LHCN-M2 (cell line): ENCODE results near the gene SEMA5A. TPM values are rescaled to one million over a fixed set of nuclear protein-coding genes. Genes with fewer than 3 reads are reported as not detected.

Experiments used
- DNase-seq: peaks from one replicate; pipeline ENCODE4 v3.0.0-alpha.2; 2012; ENCODE audit warnings: low read depth
- total RNA-seq: library from RNA; depleted of rRNA; stranded (reverse); fragments of >200 nt; gene quantifications from 2 replicates; pipeline ENCODE4 v1.2.3, GENCODE V29; 2014

The SEMA5A gene
- total RNA-seq, 1 experiment from 2014 or later, result 11.4 TPM

GRCh38 chr5:9278921-9279603 is 266.8 kb downstream of the SEMA5A start:
- DNase-seq, result no peak

- no peak for DNase-seq
Observed at GRCh38 chr5:9269014-9269413, 276.9 kb downstream of the SEMA5A start.

GRCh38 chr5:9268226-9268625 is 277.6 kb downstream of the SEMA5A start:
- DNase-seq, result no peak

- DNase-seq, result peak; percentile 95
Observed at GRCh38 chr5:9265441-9266287, 280.2 kb downstream of the SEMA5A start.

GRCh38 chr5:9264301-9264700 is 281.6 kb downstream of the SEMA5A start:
- no peak for DNase-seq

GRCh38 chr5:9263656-9264055 is 282.2 kb downstream of the SEMA5A start:
- DNase-seq, result no peak

- peak; percentile 44 for DNase-seq
Observed at GRCh38 chr5:9251379-9251980, 294.4 kb downstream of the SEMA5A start.

- DNase-seq, result peak; percentile 22
Observed at GRCh38 chr5:9249231-9249630, 296.6 kb downstream of the SEMA5A start.

- no peak for DNase-seq
Observed at GRCh38 chr5:9245071-9245470, 300.8 kb downstream of the SEMA5A start.

GRCh38 chr5:9244417-9244816 is 301.5 kb downstream of the SEMA5A start:
- no peak for DNase-seq

GRCh38 chr5:9241479-9242305 is 304.2 kb downstream of the SEMA5A start:
- no peak for DNase-seq

GRCh38 chr5:9240431-9240830 is 305.4 kb downstream of the SEMA5A start:
- DNase-seq, result no peak

- DNase-seq, result no peak
Observed at GRCh38 chr5:9239626-9240025, 306.2 kb downstream of the SEMA5A start.

- peak; percentile 18 for DNase-seq
Observed at GRCh38 chr5:9239071-9239470, 306.8 kb downstream of the SEMA5A start.

GRCh38 chr5:9233712-9234111 is 312.2 kb downstream of the SEMA5A start:
- no peak for DNase-seq

GRCh38 chr5:9233035-9233434 is 312.8 kb downstream of the SEMA5A start:
- DNase-seq, result no peak

- DNase-seq, result no peak
Observed at GRCh38 chr5:9231842-9232241, 314.0 kb downstream of the SEMA5A start.

- no peak for DNase-seq
Observed at GRCh38 chr5:9230355-9230754, 315.5 kb downstream of the SEMA5A start.

GRCh38 chr5:9226016-9226536 is 319.8 kb downstream of the SEMA5A start:
- DNase-seq, result no peak

- no peak for DNase-seq
Observed at GRCh38 chr5:9222054-9222976, 323.6 kb downstream of the SEMA5A start.
